PC-9 (cell line): Measurements from ENCODE around the gene RPL31.

Experiments
- CTCF ChIP-seq: fragments of 200-600 bp; sonication (generic); conservative IDR thresholded peaks from 2 replicates; pipeline ENCODE4 v1.6.1; 2017; ENCODE audit warnings: mixed run types, antibody characterized with exemption, mild to moderate bottlenecking, moderate library complexity
- EZH2 ChIP-seq: fragments of 200-600 bp; sonication (generic); IDR thresholded peaks from 2 replicates; pipeline ENCODE4 v1.8.0; 2017; ENCODE audit warnings: antibody characterized with exemption, low read depth

GRCh38 chr2:100986157-100986556, 15.9 kb upstream of the RPL31 start:
- TF ChIP-seq CTCF (no peak), EZH2 (no peak)
